IMR-90 (cell line): ENCODE results near the gene SNAPC2.

ENCODE experiments used
- BHLHE40 ChIP-seq: fragments of 150-350 bp; IDR thresholded peaks from 2 replicates; pipeline ENCODE4 v1.6.1; 2016; ENCODE audit warnings: mild to moderate bottlenecking, low read depth, low read length
- CEBPB ChIP-seq: IDR thresholded peaks from 2 replicates; pipeline ENCODE4 v1.6.1; 2012; ENCODE audit warnings: low read depth, low read length, improper control_type of control experiment
- FOS ChIP-seq: fragments of 150-350 bp; IDR thresholded peaks from 2 replicates; pipeline ENCODE4 v1.6.1; 2016; ENCODE audit warnings: low read depth, low read length
- MAFK ChIP-seq: IDR thresholded peaks from 2 replicates; pipeline ENCODE4 v1.6.1; 2012; ENCODE audit warnings: low read depth, low read length, improper control_type of control experiment
- POLR2A ChIP-seq: IDR thresholded peaks from 2 replicates; pipeline ENCODE4 v1.6.1; 2012; ENCODE audit warnings: mild to moderate bottlenecking, low read depth, low read length
- RAD21 ChIP-seq: IDR thresholded peaks from 2 replicates; pipeline ENCODE4 v1.6.1; 2012; ENCODE audit warnings: low read length, improper control_type of control experiment
- RCOR1 ChIP-seq: IDR thresholded peaks from 2 replicates; pipeline ENCODE4 v1.6.1; 2012; ENCODE audit warnings: mild to moderate bottlenecking, low read length, improper control_type of control experiment; ENCODE audit not compliant: insufficient replicate concordance
- RFX5 ChIP-seq: IDR thresholded peaks from 2 replicates; pipeline ENCODE4 v1.8.0; 2012; ENCODE audit warnings: low read depth, mild to moderate bottlenecking, low read length, moderate library complexity
- TF ChIP-seq, protein P1 (sequence below): conservative IDR thresholded peaks from 2 replicates; pipeline ENCODE4 v1.5.1; 2012; ENCODE audit warnings: mild to moderate bottlenecking, low read depth, low read length, improper control_type of control experiment

DNA sequence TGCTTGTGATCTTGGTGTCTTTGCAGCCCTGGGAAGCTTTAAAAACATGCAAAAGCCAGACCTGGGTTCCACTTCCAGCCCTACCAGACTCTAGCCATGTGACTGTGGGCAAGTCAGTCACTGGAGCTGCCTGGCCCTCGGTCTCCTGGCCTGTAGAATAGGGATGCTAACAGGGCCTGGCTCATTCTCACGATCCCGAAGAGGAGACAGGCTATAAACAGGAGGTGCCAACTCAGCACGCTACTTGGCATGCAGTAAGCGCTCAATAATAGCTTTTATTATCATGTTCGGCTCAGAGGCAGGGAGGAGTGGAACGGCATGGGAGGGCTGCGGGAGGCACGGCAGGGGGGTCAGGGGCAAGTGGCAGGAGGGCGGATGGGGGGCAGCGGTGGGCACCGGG is 4.1 kb downstream of the SNAPC2 start:
- TF ChIP-seq POLR2A = no peak
- TF ChIP-seq, protein P1, sequence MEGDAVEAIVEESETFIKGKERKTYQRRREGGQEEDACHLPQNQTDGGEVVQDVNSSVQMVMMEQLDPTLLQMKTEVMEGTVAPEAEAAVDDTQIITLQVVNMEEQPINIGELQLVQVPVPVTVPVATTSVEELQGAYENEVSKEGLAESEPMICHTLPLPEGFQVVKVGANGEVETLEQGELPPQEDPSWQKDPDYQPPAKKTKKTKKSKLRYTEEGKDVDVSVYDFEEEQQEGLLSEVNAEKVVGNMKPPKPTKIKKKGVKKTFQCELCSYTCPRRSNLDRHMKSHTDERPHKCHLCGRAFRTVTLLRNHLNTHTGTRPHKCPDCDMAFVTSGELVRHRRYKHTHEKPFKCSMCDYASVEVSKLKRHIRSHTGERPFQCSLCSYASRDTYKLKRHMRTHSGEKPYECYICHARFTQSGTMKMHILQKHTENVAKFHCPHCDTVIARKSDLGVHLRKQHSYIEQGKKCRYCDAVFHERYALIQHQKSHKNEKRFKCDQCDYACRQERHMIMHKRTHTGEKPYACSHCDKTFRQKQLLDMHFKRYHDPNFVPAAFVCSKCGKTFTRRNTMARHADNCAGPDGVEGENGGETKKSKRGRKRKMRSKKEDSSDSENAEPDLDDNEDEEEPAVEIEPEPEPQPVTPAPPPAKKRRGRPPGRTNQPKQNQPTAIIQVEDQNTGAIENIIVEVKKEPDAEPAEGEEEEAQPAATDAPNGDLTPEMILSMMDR = no peak
- no peak for TF ChIP-seq RFX5
- TF ChIP-seq FOS = no peak
- TF ChIP-seq RAD21 = no peak
- no peak for TF ChIP-seq MAFK
- TF ChIP-seq CEBPB = no peak
- TF ChIP-seq BHLHE40 = no peak
- TF ChIP-seq RCOR1 = no peak
